Measurements from ENCODE around the gene PIK3CD. TPM values are rescaled to one million over a fixed set of nuclear protein-coding genes. Genes with fewer than 3 reads are reported as not detected.

PIK3CD gene
- polyA plus RNA-seq, 4 donors = 1.8 to 16.8 (median 3.6) TPM

DNA sequence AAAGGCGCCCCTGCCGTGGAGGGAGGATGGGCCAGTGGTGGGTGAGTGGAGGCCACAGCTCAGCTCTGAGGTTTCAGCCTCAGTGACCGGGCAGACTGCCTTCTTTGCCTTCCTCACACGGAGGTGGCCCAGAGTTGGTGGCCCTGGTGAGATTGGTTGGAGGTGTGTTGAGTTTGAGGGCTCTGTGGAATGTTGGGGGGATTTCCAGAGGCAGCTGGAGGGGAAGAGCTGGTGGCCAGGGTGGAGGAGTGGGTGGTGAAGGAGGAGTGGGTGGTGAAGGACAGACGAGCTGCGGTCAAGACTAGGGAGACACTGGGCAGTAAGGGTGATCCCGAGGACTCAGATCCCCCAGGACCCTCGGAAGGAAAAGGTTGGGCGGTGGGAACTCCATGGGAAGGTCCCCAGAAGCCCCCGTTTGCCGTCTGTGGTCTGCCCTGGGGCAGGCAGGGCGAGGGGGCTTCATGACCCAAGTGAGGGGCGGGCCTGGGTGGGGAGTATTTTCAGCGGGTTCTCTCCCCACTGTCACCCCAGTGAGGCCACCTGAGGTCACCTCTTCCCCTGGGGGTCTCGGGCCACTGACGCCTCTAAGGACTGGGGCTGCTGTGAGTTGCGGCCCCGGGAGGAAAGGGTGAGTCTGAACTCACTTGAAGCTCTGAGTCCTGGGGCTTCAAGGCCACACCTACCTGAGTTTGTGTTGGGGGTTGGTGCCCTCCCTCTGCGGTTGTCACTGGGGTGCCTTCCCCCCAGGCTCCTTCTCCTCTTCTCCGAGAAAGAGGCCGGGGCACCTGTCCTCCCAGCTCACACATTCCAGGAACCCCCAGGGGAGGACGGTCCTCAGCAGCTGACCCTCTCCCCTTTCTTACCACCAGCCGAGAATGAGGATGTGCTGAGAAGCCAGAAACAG, 22.7 kb upstream of the PIK3CD start:
- DNase-seq = peak in 1 of 2 donors; percentile 41
- H3K9me3 ChIP-seq (ENCODE audit: control insufficient read depth in 2 of 2, insufficient read depth in 1 of 2, low read depth in 1 of 2, low read length in 1 of 2) = no peaks in the 10 kb centered on the region
- no peak for FAIRE-seq
- 47 to 62% (median 58%) methylated on average over 21 to 23 of the region's 23 CpGs for WGBS, 3 donors
- no peaks in the 10 kb centered on the region for H3K4me1 ChIP-seq (ENCODE audit: control insufficient read depth in 3 of 3, insufficient read depth in 2 of 3, low read depth in 1 of 3, low read length in 2 of 3)
- peaks cover 0 to 15% (median 0%) of the 10 kb centered on the region in 3 donors for H3K27me3 ChIP-seq (ENCODE audit: control insufficient read depth in 3 of 3, insufficient read depth in 3 of 3, low read length in 3 of 3)
- peak overlapping the region in 1 of 3 donors; percentile 66 for H3K27ac ChIP-seq (ENCODE audit: low read depth in 1 of 3, low read length in 2 of 3)
- peak overlapping the region in 2 of 3 donors; percentile 6 to 20 for H3K4me3 ChIP-seq (ENCODE audit: low read depth in 1 of 3, low read length in 3 of 3)
- no peaks in the 10 kb centered on the region for H3K36me3 ChIP-seq (ENCODE audit: control insufficient read depth in 3 of 3, insufficient read depth in 2 of 3, low read depth in 1 of 3, low read length in 3 of 3)

DNA sequence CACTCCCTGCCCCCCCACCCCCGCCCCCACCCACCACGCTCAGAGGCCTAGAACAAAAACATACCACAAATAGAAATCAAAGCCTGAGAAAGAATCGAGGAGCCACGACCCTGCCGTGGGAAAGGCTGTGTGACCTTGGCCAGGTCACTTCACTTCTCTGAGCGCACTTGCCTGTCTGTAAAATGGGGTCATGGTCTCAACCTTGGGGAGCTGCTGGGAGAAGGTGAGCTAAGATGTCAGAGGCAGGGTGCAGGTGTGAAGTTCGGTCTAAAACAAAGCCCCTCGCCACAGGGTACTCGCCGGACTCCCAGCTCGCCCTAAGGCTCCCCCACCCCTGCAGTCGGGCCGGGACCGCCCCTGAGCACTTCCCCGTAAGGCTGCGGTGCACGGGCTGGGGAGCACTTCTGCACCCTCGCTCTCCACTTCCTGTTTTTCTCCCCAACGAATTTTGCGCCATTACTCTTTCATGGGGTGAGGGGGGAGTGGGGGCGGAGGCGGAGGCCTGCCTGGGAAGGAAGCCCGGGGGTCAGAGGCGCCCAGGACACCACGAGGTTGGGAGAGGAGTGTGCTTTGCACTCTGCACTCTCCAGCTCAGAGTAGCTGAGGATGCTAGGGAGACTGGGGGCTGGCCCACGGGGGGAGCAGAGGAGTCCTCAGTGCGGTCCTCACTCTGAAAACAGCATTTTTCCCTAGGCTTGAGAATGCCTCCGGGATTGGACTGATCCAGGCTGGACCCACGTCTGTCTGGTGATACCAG, 21.9 kb upstream of the PIK3CD start:
- H3K9me3 ChIP-seq (ENCODE audit: control insufficient read depth in 2 of 2, insufficient read depth in 1 of 2, low read depth in 1 of 2, low read length in 1 of 2) = no peaks in the 10 kb centered on the region
- no peaks in the 10 kb centered on the region for H3K36me3 ChIP-seq (ENCODE audit: control insufficient read depth in 3 of 3, insufficient read depth in 2 of 3, low read depth in 1 of 3, low read length in 3 of 3)
- H3K27ac ChIP-seq (ENCODE audit: low read depth in 1 of 3, low read length in 2 of 3) = peak overlapping the region in 1 of 3 donors; percentile 87
- H3K4me1 ChIP-seq (ENCODE audit: control insufficient read depth in 3 of 3, insufficient read depth in 2 of 3, low read depth in 1 of 3, low read length in 2 of 3) = no peaks in the 10 kb centered on the region
- H3K27me3 ChIP-seq (ENCODE audit: control insufficient read depth in 3 of 3, insufficient read depth in 3 of 3, low read length in 3 of 3) = peaks cover 0 to 15% (median 0%) of the 10 kb centered on the region in 3 donors
- peak in 1 of 2 donors; percentile 50 for DNase-seq
- H3K4me3 ChIP-seq (ENCODE audit: low read depth in 1 of 3, low read length in 3 of 3) = peak overlapping the region; percentile 11 to 48 (median 22)
- no peak for FAIRE-seq
- WGBS, 3 donors = 30 to 45% (median 37%) methylated on average over 29 of the region's 29 CpGs

- no peaks in the 10 kb centered on the region for H3K9me3 ChIP-seq (ENCODE audit: control insufficient read depth in 2 of 2, insufficient read depth in 1 of 2, low read depth in 1 of 2, low read length in 1 of 2)
- H3K27me3 ChIP-seq (ENCODE audit: control insufficient read depth in 3 of 3, insufficient read depth in 3 of 3, low read length in 3 of 3) = peaks cover 0 to 17% (median 0%) of the 10 kb centered on the region in 3 donors
- H3K4me3 ChIP-seq (ENCODE audit: low read depth in 1 of 3, low read length in 3 of 3) = peak overlapping the region; percentile 11 to 48 (median 22)
- DNase-seq = no peak
- no peak for FAIRE-seq
- no peaks in the 10 kb centered on the region for H3K36me3 ChIP-seq (ENCODE audit: control insufficient read depth in 3 of 3, insufficient read depth in 2 of 3, low read depth in 1 of 3, low read length in 3 of 3)
- H3K4me1 ChIP-seq (ENCODE audit: control insufficient read depth in 3 of 3, insufficient read depth in 2 of 3, low read depth in 1 of 3, low read length in 2 of 3) = no peaks in the 10 kb centered on the region
- H3K27ac ChIP-seq (ENCODE audit: low read depth in 1 of 3, low read length in 2 of 3) = peak overlapping the region in 1 of 3 donors; percentile 82
- 52 to 59% (median 59%) methylated on average over 8 of the region's 8 CpGs for WGBS, 3 donors
Observed at GRCh38 chr1:9630331-9631111, 21.0 kb upstream of the PIK3CD start.

GRCh38 chr1:9631613-9632012, 19.9 kb upstream of the PIK3CD start:
- 68 to 74% (median 74%) methylated on average over 2 to 3 of the region's 3 CpGs for WGBS, 3 donors
- no peaks in the 10 kb centered on the region for H3K36me3 ChIP-seq (ENCODE audit: control insufficient read depth in 3 of 3, insufficient read depth in 2 of 3, low read depth in 1 of 3, low read length in 3 of 3)
- DNase-seq (no peak), FAIRE-seq (no peak)
- H3K4me3 ChIP-seq (ENCODE audit: low read depth in 1 of 3, low read length in 3 of 3) = no peak overlapping the region
- peaks cover 0 to 17% (median 0%) of the 10 kb centered on the region in 3 donors for H3K27me3 ChIP-seq (ENCODE audit: control insufficient read depth in 3 of 3, insufficient read depth in 3 of 3, low read length in 3 of 3)
- H3K27ac ChIP-seq (ENCODE audit: low read depth in 1 of 3, low read length in 2 of 3) = no peak overlapping the region
- no peaks in the 10 kb centered on the region for H3K4me1 ChIP-seq (ENCODE audit: control insufficient read depth in 3 of 3, insufficient read depth in 2 of 3, low read depth in 1 of 3, low read length in 2 of 3)
- no peaks in the 10 kb centered on the region for H3K9me3 ChIP-seq (ENCODE audit: control insufficient read depth in 2 of 2, insufficient read depth in 1 of 2, low read depth in 1 of 2, low read length in 1 of 2)

DNA sequence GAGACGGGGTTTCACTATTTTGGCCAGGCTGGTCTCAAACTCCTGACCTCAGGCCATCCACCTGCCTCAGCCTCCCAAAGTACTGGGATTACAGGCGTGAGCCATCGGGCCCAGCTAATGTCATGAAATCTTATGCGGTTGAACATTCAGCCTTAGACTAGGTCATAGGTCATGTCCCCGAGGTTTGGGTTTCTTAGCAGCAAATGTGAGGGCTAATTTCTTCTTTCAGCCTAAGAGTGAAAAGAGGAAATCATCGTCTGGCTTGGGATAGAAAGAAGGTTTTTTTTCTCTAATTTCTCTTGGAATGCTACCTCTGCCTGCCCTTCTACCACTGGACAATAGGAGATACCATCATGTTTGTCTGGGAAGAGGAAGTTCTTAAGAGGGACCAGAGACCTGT, 18.0 kb upstream of the PIK3CD start:
- no peak for DNase-seq
- 77 to 83% (median 81%) methylated on average over 6 of the region's 6 CpGs for WGBS, 3 donors
- no peaks in the 10 kb centered on the region for H3K4me1 ChIP-seq (ENCODE audit: control insufficient read depth in 3 of 3, insufficient read depth in 2 of 3, low read depth in 1 of 3, low read length in 2 of 3)
- FAIRE-seq = no peak
- H3K27me3 ChIP-seq (ENCODE audit: control insufficient read depth in 3 of 3, insufficient read depth in 3 of 3, low read length in 3 of 3) = peaks cover 0 to 9% (median 0%) of the 10 kb centered on the region in 3 donors
- H3K36me3 ChIP-seq (ENCODE audit: control insufficient read depth in 3 of 3, insufficient read depth in 2 of 3, low read depth in 1 of 3, low read length in 3 of 3) = no peaks in the 10 kb centered on the region
- H3K27ac ChIP-seq (ENCODE audit: low read depth in 1 of 3, low read length in 2 of 3) = no peak overlapping the region
- no peaks in the 10 kb centered on the region for H3K9me3 ChIP-seq (ENCODE audit: control insufficient read depth in 2 of 2, insufficient read depth in 1 of 2, low read depth in 1 of 2, low read length in 1 of 2)
- H3K4me3 ChIP-seq (ENCODE audit: low read depth in 1 of 3, low read length in 3 of 3) = no peak overlapping the region

- no peak for FAIRE-seq
- H3K36me3 ChIP-seq (ENCODE audit: control insufficient read depth in 3 of 3, insufficient read depth in 2 of 3, low read depth in 1 of 3, low read length in 3 of 3) = no peaks in the 10 kb centered on the region
- H3K4me1 ChIP-seq (ENCODE audit: control insufficient read depth in 3 of 3, insufficient read depth in 2 of 3, low read depth in 1 of 3, low read length in 2 of 3) = no peaks in the 10 kb centered on the region
- no peaks in the 10 kb centered on the region for H3K9me3 ChIP-seq (ENCODE audit: control insufficient read depth in 2 of 2, insufficient read depth in 1 of 2, low read depth in 1 of 2, low read length in 1 of 2)
- no peak overlapping the region for H3K27ac ChIP-seq (ENCODE audit: low read depth in 1 of 3, low read length in 2 of 3)
- peaks cover 0 to 7% (median 0%) of the 10 kb centered on the region in 3 donors for H3K27me3 ChIP-seq (ENCODE audit: control insufficient read depth in 3 of 3, insufficient read depth in 3 of 3, low read length in 3 of 3)
- no peak for DNase-seq
- H3K4me3 ChIP-seq (ENCODE audit: low read depth in 1 of 3, low read length in 3 of 3) = no peak overlapping the region
- 68 to 83% (median 79%) methylated on average over 2 of the region's 2 CpGs for WGBS, 3 donors
Observed at GRCh38 chr1:9634582-9634981, 16.9 kb upstream of the PIK3CD start.

DNA sequence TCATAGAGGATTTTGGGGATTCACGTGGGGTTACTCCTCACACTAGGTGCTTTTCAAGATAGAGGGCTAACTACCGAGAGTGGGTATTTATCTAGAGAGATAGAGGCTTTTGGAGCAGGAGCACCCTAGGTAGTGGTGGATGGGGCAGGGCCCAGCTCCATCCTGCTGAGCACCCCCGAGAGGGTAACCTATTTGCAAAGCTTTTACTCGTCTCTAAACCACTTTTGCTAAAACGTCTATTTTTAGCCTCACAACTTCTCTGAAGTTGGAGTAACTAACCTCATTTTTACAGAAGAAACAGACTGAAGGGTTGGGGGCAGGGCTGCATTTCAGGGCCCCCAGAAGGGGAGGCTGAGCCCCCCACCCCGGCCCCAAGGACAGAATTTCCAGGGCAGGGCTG, 12.3 kb upstream of the PIK3CD start:
- Histone ChIP-seq H3K4me3 (ENCODE audit: low read depth in 1 of 3, low read length in 3 of 3) (no peak overlapping the region), H3K9me3 (ENCODE audit: control insufficient read depth in 2 of 2, insufficient read depth in 1 of 2, low read depth in 1 of 2, low read length in 1 of 2) (no peaks in the 10 kb centered on the region), H3K27me3 (ENCODE audit: control insufficient read depth in 3 of 3, insufficient read depth in 3 of 3, low read length in 3 of 3) (peaks cover 0 to 4% (median 0%) of the 10 kb centered on the region in 3 donors), H3K27ac (ENCODE audit: low read depth in 1 of 3, low read length in 2 of 3) (no peak overlapping the region), H3K36me3 (ENCODE audit: control insufficient read depth in 3 of 3, insufficient read depth in 2 of 3, low read depth in 1 of 3, low read length in 3 of 3) (no peaks in the 10 kb centered on the region), H3K4me1 (ENCODE audit: control insufficient read depth in 3 of 3, insufficient read depth in 2 of 3, low read depth in 1 of 3, low read length in 2 of 3) (peaks cover 0 to 3% (median 0%) of the 10 kb centered on the region in 3 donors)
- WGBS, 3 donors = 52 to 63% (median 61%) methylated on average over 6 of the region's 6 CpGs
- FAIRE-seq (no peak), DNase-seq (no peak)

Measured in small intestine (tissue), 7 donors.